ENCODE measurements around the gene MGLL. TPM values are rescaled to one million over a fixed set of nuclear protein-coding genes. Genes with fewer than 3 reads are reported as not detected.
A peak's percentile ranks its signal among the peaks of the same experiment; 100 is the strongest.

The MGLL gene
- total RNA-seq, 4 donors from 2014 or later = 26.5 to 50.2 (median 43.8) TPM

- DNase-seq (peak; percentile 66 to 84), ATAC-seq (peak; percentile 83 to 87)
- Histone ChIP-seq H3K4me3 (peak overlapping the region; percentile 47 to 70 (median 50)), H3K4me1 (peaks cover 61 to 71% of the 10 kb centered on the region in 2 donors), H3K27me3 (no peaks in the 10 kb centered on the region), H3K27ac (peak overlapping the region; percentile 88 to 96 (median 92)), H3K9me3 (no peaks in the 10 kb centered on the region), H3K36me3 (no peaks in the 10 kb centered on the region)
- intact Hi-C loops (cut with DNase I; ENCODE audit: low total_unique reads) = loop anchor here (1.0 to 5.0 kb wide), 4 partner anchors 65 to 125 kb away; partner anchors contain the start of genes MGLL and TPRA1
- in situ Hi-C loops (cut with MboI; ENCODE audit: low sequenced_read_pairs in 4 of 4) = no loop called here
- TF ChIP-seq POLR2A (IDR thresholded peaks at IDR 0.05) (peak; percentile 5 to 50), CTCF (IDR thresholded peaks at IDR 0.05 in 4 of 5, conservative IDR thresholded peaks at IDR 0.05 in 1 of 5) (no peak)
Observed at GRCh38 chr3:127697551-127698240, 124.6 kb downstream of the MGLL start.

GRCh38 chr3:127694467-127695215, 127.7 kb downstream of the MGLL start:
- intact Hi-C loops (cut with DNase I; ENCODE audit: low total_unique reads) (loop anchor here (1.0 to 5.0 kb wide), 2 partner anchors 42 to 68 kb away; no protein-coding TSS in a partner anchor), in situ Hi-C loops (cut with MboI; ENCODE audit: low sequenced_read_pairs in 4 of 4) (no loop called here)
- H3K36me3 ChIP-seq = peaks cover 0 to 12% of the 10 kb centered on the region in 2 donors
- H3K27ac ChIP-seq = peak overlapping the region in 3 of 4 donors; percentile 42 to 89 (median 47)
- no peaks in the 10 kb centered on the region for H3K27me3 ChIP-seq
- DNase-seq = peak; percentile 74 to 88
- no peak overlapping the region for H3K4me3 ChIP-seq
- peak; percentile 32 to 34 for ATAC-seq
- no peaks in the 10 kb centered on the region for H3K9me3 ChIP-seq
- H3K4me1 ChIP-seq = peaks cover 37 to 45% of the 10 kb centered on the region in 2 donors
- TF ChIP-seq CTCF (IDR thresholded peaks at IDR 0.05 in 4 of 5, conservative IDR thresholded peaks at IDR 0.05 in 1 of 5) (peak; percentile 41 to 67 (median 65)), POLR2A (IDR thresholded peaks at IDR 0.05) (no peak)

- Histone ChIP-seq H3K36me3 (peaks cover 0 to 12% of the 10 kb centered on the region in 2 donors), H3K27ac (peak overlapping the region in 2 of 4 donors; percentile 13 to 16), H3K4me3 (no peak overlapping the region), H3K27me3 (no peaks in the 10 kb centered on the region), H3K9me3 (no peaks in the 10 kb centered on the region), H3K4me1 (peaks cover 37 to 44% of the 10 kb centered on the region in 2 donors)
- intact Hi-C loops (cut with DNase I; ENCODE audit: low total_unique reads) (no loop called here), in situ Hi-C loops (cut with MboI; ENCODE audit: low sequenced_read_pairs in 4 of 4) (no loop called here)
- ATAC-seq (no peak), DNase-seq (no peak)
- TF ChIP-seq POLR2A (IDR thresholded peaks at IDR 0.05) = no peak
- no peak for TF ChIP-seq CTCF (IDR thresholded peaks at IDR 0.05 in 4 of 5, conservative IDR thresholded peaks at IDR 0.05 in 1 of 5)
Observed at GRCh38 chr3:127693336-127693843, 128.9 kb downstream of the MGLL start.

- H3K27ac ChIP-seq = peak overlapping the region in 3 of 4 donors; percentile 3 to 20 (median 16)
- H3K36me3 ChIP-seq = peaks cover 0 to 12% of the 10 kb centered on the region in 2 donors
- no peaks in the 10 kb centered on the region for H3K9me3 ChIP-seq
- no peak overlapping the region for H3K4me3 ChIP-seq
- H3K27me3 ChIP-seq = no peaks in the 10 kb centered on the region
- intact Hi-C loops (cut with DNase I; ENCODE audit: low total_unique reads) = no loop called here
- DNase-seq (no peak), ATAC-seq (no peak)
- H3K4me1 ChIP-seq = peaks cover 37 to 44% of the 10 kb centered on the region in 2 donors
- TF ChIP-seq CTCF (IDR thresholded peaks at IDR 0.05 in 4 of 5, conservative IDR thresholded peaks at IDR 0.05 in 1 of 5) (no peak), POLR2A (IDR thresholded peaks at IDR 0.05) (no peak)
- in situ Hi-C loops (cut with MboI; ENCODE audit: low sequenced_read_pairs in 4 of 4) = no loop called here
Observed at GRCh38 chr3:127692501-127693335, 129.6 kb downstream of the MGLL start.

Data from gastrocnemius medialis (tissue), 4 donors.